ENCODE measurements around the gene CDH4. TPM values are rescaled to one million over a fixed set of nuclear protein-coding genes. Genes with fewer than 3 reads are reported as not detected.

CDH4 gene
- total RNA-seq, 2 experiments from 2014 or later, result 0.11 to 0.18 TPM

- CTCF ChIA-PET, result no interaction called here
- POLR2A ChIA-PET, result no interaction called here
- no peak for ATAC-seq
- Mint-ChIP-seq H3K4me1 (ENCODE audit: low read depth) (no peaks in the 10 kb centered on the region), H3K27me3 (peaks cover 5% of the 10 kb centered on the region), H3K27ac (no peak overlapping the region), H3K9me3 (no peaks in the 10 kb centered on the region), H3K4me3 (no peak overlapping the region), H3K36me3 (ENCODE audit: low read depth) (no peaks in the 10 kb centered on the region)
- intact Hi-C loops (cut with micrococcal nuclease), result no loop called here
- no peak for DNase-seq
- no peak for TF ChIP-seq CTCF (IDR thresholded peaks at IDR 0.05)
These were observed 699.9 kb downstream of the CDH4 start for GRCh38 chr20:61951695-61952533.

GRCh38 chr20:61953037-61954021 lies 701.3 kb downstream of the CDH4 start:
- ChIA-PET POLR2A (no interaction called here), CTCF (no interaction called here)
- Mint-ChIP-seq H3K36me3 (ENCODE audit: low read depth) (no peaks in the 10 kb centered on the region), H3K4me3 (no peak overlapping the region), H3K27ac (no peak overlapping the region), H3K4me1 (ENCODE audit: low read depth) (no peaks in the 10 kb centered on the region), H3K27me3 (peaks cover 5% of the 10 kb centered on the region), H3K9me3 (no peaks in the 10 kb centered on the region)
- no peak for TF ChIP-seq CTCF (IDR thresholded peaks at IDR 0.05)
- no peak for DNase-seq
- ATAC-seq, result no peak
- intact Hi-C loops (cut with micrococcal nuclease), result no loop called here

DNA sequence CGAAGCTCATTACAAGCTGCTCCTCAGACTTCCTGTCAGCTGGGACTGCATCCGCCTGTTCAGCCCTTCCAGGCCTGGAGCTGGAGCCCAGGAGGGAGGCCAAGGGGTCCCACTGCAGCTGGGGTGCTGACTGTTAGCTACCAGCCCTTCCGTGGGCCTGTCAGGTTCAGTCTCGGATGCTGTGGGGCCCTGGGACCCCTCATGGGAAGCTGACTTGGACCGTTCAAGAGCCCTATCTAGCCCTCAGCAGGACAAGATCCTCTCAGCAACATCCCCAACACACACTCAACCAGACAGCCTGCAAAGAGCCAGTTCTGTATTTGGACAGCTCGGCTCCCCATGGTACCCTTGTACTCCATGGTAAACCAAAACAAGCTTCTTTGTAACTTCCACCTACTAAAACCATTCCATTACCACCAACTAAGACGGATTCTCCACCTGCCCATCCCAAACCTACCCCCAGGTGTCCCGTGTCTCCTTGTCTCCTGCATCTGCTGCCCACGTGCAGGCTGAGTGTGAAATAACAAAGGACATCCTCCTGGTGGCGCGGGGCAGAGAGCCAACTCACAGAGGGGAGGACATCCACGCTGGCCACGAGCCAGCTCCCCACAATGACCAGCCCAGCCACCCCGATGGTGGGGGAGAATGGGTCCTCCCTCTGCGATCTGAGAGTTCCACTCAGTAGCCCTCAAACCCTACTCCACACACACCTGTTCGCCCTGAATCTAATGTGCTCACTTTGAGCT lies 702.4 kb downstream of the CDH4 start:
- ChIA-PET POLR2A (no interaction called here), CTCF (no interaction called here)
- no peaks in the 10 kb centered on the region for H3K36me3 Mint-ChIP-seq (ENCODE audit: low read depth)
- no peak for TF ChIP-seq CTCF (IDR thresholded peaks at IDR 0.05)
- ATAC-seq (no peak), DNase-seq (no peak)
- H3K27ac Mint-ChIP-seq, result no peak overlapping the region
- H3K27me3 Mint-ChIP-seq, result peaks cover 5% of the 10 kb centered on the region
- H3K4me3 Mint-ChIP-seq, result no peak overlapping the region
- intact Hi-C loops (cut with micrococcal nuclease), result no loop called here
- no peaks in the 10 kb centered on the region for H3K4me1 Mint-ChIP-seq (ENCODE audit: low read depth)
- no peaks in the 10 kb centered on the region for H3K9me3 Mint-ChIP-seq

- intact Hi-C loops (cut with micrococcal nuclease), result no loop called here
- Mint-ChIP-seq H3K4me3 (no peak overlapping the region), H3K36me3 (ENCODE audit: low read depth) (no peaks in the 10 kb centered on the region), H3K9me3 (no peaks in the 10 kb centered on the region), H3K4me1 (ENCODE audit: low read depth) (no peaks in the 10 kb centered on the region), H3K27me3 (peaks cover 5% of the 10 kb centered on the region), H3K27ac (no peak overlapping the region)
- ChIA-PET CTCF (no interaction called here), POLR2A (no interaction called here)
- TF ChIP-seq CTCF (IDR thresholded peaks at IDR 0.05), result no peak
- DNase-seq, result no peak
- no peak for ATAC-seq
These were observed 703.8 kb downstream of the CDH4 start for GRCh38 chr20:61955668-61956395.
